SK-N-SH (cell line): ENCODE data around the gene NPEPL1. TPM values are rescaled to one million over a fixed set of nuclear protein-coding genes. Genes with fewer than 3 reads are reported as not detected.

Experiments
- CTCF ChIA-PET: fragments of 300-600, 350-600 bp; formaldehyde crosslinking; extraction: SDS; loops from one replicate; lab custom pipeline; 2021; lab: Yijun Ruan, JAX
- POLR2A ChIA-PET: fragments of 350-600 bp; sonication (Branson Sonifier 250); formaldehyde crosslinking; extraction: SDS; loops from one replicate; lab custom pipeline; 2020; ENCODE audit warnings: antibody characterized with exemption, inconsistent platforms; lab: Yijun Ruan, JAX
- DNase-seq: peaks from one replicate; pipeline ENCODE4 v3.0.0; 2012
- H2AFZ ChIP-seq: fragments of 200-600 bp; sonication (generic); 2 replicates; pipeline ENCODE4 v1.8.1; 2016; ENCODE audit warnings: antibody characterized with exemption, mild to moderate bottlenecking, low read depth
- H3F3A ChIP-seq: fragments of 200-600 bp; sonication (generic); replicated peaks from 2 replicates; pipeline ENCODE3; 2016; ENCODE audit warnings: antibody characterized with exemption, mild to moderate bottlenecking; ENCODE audit not compliant: insufficient read depth
- H3K27ac ChIP-seq, 2 experiments: fragments of 200-500 bp in 1 of 2; fragments of 200-600 bp in 1 of 2; sonication (Bioruptor generic) in 1 of 2; sonication (generic), shearing (Covaris generic) in 1 of 2; 2 replicates each; pipeline versions ENCODE4 v1.5.1 to v1.6.1; 2014 to 2016; ENCODE audit warnings: low read depth in 2 of 2, inconsistent platforms in 1 of 2, low read length in 1 of 2, mild to moderate bottlenecking in 1 of 2, mixed read lengths in 1 of 2
- H3K27me3 ChIP-seq: fragments of 200-600 bp; sonication (generic), shearing (Covaris generic); 2 replicates; pipeline ENCODE4 v1.6.1; 2016; ENCODE audit warnings: mixed run types; ENCODE audit not compliant: insufficient read depth
- H3K36me3 ChIP-seq, 2 experiments: fragments of 200-500 bp in 1 of 2; fragments of 200-600 bp in 1 of 2; sonication (Bioruptor generic) in 1 of 2; sonication (generic) in 1 of 2; replicated peaks in 1 of 2; 2 replicates each; pipeline versions ENCODE3 to v1.5.1; 2014 to 2016; ENCODE audit warnings: low read length in 1 of 2, mild to moderate bottlenecking in 1 of 2; ENCODE audit not compliant: insufficient read depth in 2 of 2, control insufficient read depth in 1 of 2
- H3K4me1 ChIP-seq, 2 experiments: fragments of 200-500 bp in 1 of 2; fragments of 200-600 bp in 1 of 2; sonication (Bioruptor generic) in 1 of 2; sonication (generic), shearing (Covaris generic) in 1 of 2; 2 replicates each; pipeline versions ENCODE4 v1.5.1 to v1.6.1; 2014 to 2016; ENCODE audit warnings: low read depth in 1 of 2, low read length in 1 of 2, mixed run types in 1 of 2; ENCODE audit not compliant: insufficient read depth in 2 of 2, control insufficient read depth in 1 of 2
- H3K4me2 ChIP-seq: fragments of 200-600 bp; sonication (generic), shearing (Covaris generic); 2 replicates; pipeline ENCODE4 v1.6.1; 2017; ENCODE audit warnings: mixed run types
- H3K4me3 ChIP-seq, 2 experiments: fragments of 200-500 bp in 1 of 2; fragments of 200-600 bp in 1 of 2; sonication (Bioruptor generic) in 1 of 2; sonication (generic), shearing (Covaris generic) in 1 of 2; 2 replicates each; pipeline versions ENCODE4 v1.5.1 to v1.8.1; 2014 to 2016; ENCODE audit warnings: low read depth in 2 of 2, inconsistent platforms in 1 of 2, low read length in 1 of 2, mild to moderate bottlenecking in 1 of 2, mixed read lengths in 1 of 2, moderate library complexity in 1 of 2
- H3K79me2 ChIP-seq: fragments of 200-600 bp; sonication (generic); 2 replicates; pipeline ENCODE4 v1.8.1; 2017; ENCODE audit warnings: mild to moderate bottlenecking; ENCODE audit not compliant: insufficient read depth
- H3K9ac ChIP-seq: fragments of 200-600 bp; sonication (generic); 2 replicates; pipeline ENCODE4 v1.6.1; 2017; ENCODE audit warnings: mixed run types
- H3K9me2 ChIP-seq: fragments of 200-600 bp; sonication (generic); 2 replicates; pipeline ENCODE4 v1.6.1; 2017; ENCODE audit warnings: mixed run types
- H3K9me3 ChIP-seq: fragments of 200-600 bp; sonication (generic); 2 replicates; pipeline ENCODE4 v1.6.1; 2017; ENCODE audit warnings: mixed run types, mild to moderate bottlenecking, moderate library complexity
- H4K20me1 ChIP-seq: fragments of 200-600 bp; sonication (generic); 2 replicates; pipeline ENCODE4 v1.6.1; 2017; ENCODE audit warnings: mild to moderate bottlenecking, mixed run types; ENCODE audit not compliant: insufficient read depth
- CTCF ChIP-seq: fragments of 200-600 bp; sonication (generic); IDR thresholded peaks from 2 replicates; pipeline ENCODE4 v1.6.1; 2017; ENCODE audit warnings: antibody characterized with exemption, mild to moderate bottlenecking, moderate library complexity
- FOSL2 ChIP-seq: IDR thresholded peaks from 2 replicates; pipeline ENCODE4 v1.4.0; 2012; ENCODE audit warnings: low read depth, mild to moderate bottlenecking, moderate library complexity, borderline replicate concordance
- FOXJ3 ChIP-seq: sonication (generic); formaldehyde crosslinking; IDR thresholded peaks from 2 replicates; pipeline ENCODE4 v1.5.1; 2020; ENCODE audit warnings: mild to moderate bottlenecking, missing genetic modification reagents
- FOXM1 ChIP-seq: IDR thresholded peaks from 2 replicates; pipeline ENCODE4 v1.4.0; 2012; ENCODE audit warnings: low read depth, mild to moderate bottlenecking
- GATA2 ChIP-seq: sonication (generic); formaldehyde crosslinking; IDR thresholded peaks from 2 replicates; pipeline ENCODE4 v1.5.0; 2020; ENCODE audit warnings: mild to moderate bottlenecking, missing genetic modification reagents
- MAX ChIP-seq: IDR thresholded peaks from 2 replicates; pipeline ENCODE4 v1.4.0; 2012; ENCODE audit warnings: low read depth
- MXI1 ChIP-seq: IDR thresholded peaks from 2 replicates; pipeline ENCODE4 v1.6.1; 2012; ENCODE audit warnings: mild to moderate bottlenecking, low read depth, low read length, improper control_type of control experiment
- NFIC ChIP-seq: IDR thresholded peaks from 2 replicates; pipeline ENCODE4 v1.4.0; 2012; ENCODE audit warnings: borderline replicate concordance
- NRF1 ChIP-seq: IDR thresholded peaks from 2 replicates; pipeline ENCODE4 v1.6.1; 2012; ENCODE audit warnings: low read depth, mild to moderate bottlenecking, low read length
- POLR2AphosphoS5 ChIP-seq: IDR thresholded peaks from 2 replicates; pipeline ENCODE4 v1.6.1; 2012; ENCODE audit warnings: low read depth, low read length
- RAD21 ChIP-seq: IDR thresholded peaks from 2 replicates; pipeline ENCODE4 v1.6.1; 2012; ENCODE audit warnings: mild to moderate bottlenecking, low read length
- RCOR1 ChIP-seq: fragments of 150-350 bp; IDR thresholded peaks from 2 replicates; pipeline ENCODE4 v1.6.1; 2017; ENCODE audit warnings: antibody characterized with exemption, low read length
- REST ChIP-seq: IDR thresholded peaks from 2 replicates; pipeline ENCODE4 v1.6.1; 2012; ENCODE audit warnings: mild to moderate bottlenecking, low read depth, low read length, moderate library complexity
- RFX5 ChIP-seq: IDR thresholded peaks from 2 replicates; pipeline ENCODE4 v1.6.1; 2012; ENCODE audit warnings: mild to moderate bottlenecking, improper control_type of control experiment, low read length
- TAF1 ChIP-seq: IDR thresholded peaks from 2 replicates; pipeline ENCODE4 v1.6.1; 2012; ENCODE audit warnings: low read depth, mild to moderate bottlenecking, low read length, moderate library complexity, borderline replicate concordance
- USF1 ChIP-seq: IDR thresholded peaks from 2 replicates; pipeline ENCODE4 v1.4.0; 2012; ENCODE audit warnings: low read depth, borderline replicate concordance
- YY1 ChIP-seq: IDR thresholded peaks from 2 replicates; pipeline ENCODE4 v1.4.0; 2012; ENCODE audit warnings: low read depth, mild to moderate bottlenecking
- ZBTB33 ChIP-seq: IDR thresholded peaks from 2 replicates; pipeline ENCODE4 v1.4.0; 2012; ENCODE audit warnings: low read depth, borderline replicate concordance
- WGBS: methylation state at CpG from one replicate; pipeline ENCODE4 v1.1.6; 2017; ENCODE audit warnings: low lambda C conversion rate; 5-methylcytosine and 5-hydroxymethylcytosine counted together
- polyA plus RNA-seq, 3 experiments: library from polyadenylated mRNA; depleted of rRNA; stranded (reverse); fragments of >200 nt; gene quantifications; 2 replicates each; pipeline ENCODE4 v1.2.3, GENCODE V29; 2012

The NPEPL1 gene
- polyA plus RNA-seq, 1 of the 3 experiments (the other 2 are of a cell fraction) = 2.8 TPM

- no peaks in the 10 kb centered on the region for H3K27me3 ChIP-seq
- no peak for TF ChIP-seq RCOR1
- TF ChIP-seq RAD21 = no peak
- no peak for TF ChIP-seq RFX5
- TF ChIP-seq MXI1 = no peak
- no peak for TF ChIP-seq GATA2
- no peak for TF ChIP-seq NRF1
- no peak for TF ChIP-seq NFIC
- TF ChIP-seq POLR2AphosphoS5 = no peak
- TF ChIP-seq FOXJ3 (CRISPR knock-in tag) = no peak
- no peak for TF ChIP-seq ZBTB33
- no peaks in the 10 kb centered on the region for H4K20me1 ChIP-seq
- ChIA-PET CTCF (interaction anchor here (1.3 kb wide), 1 partner anchor 25 kb away, joined by 3 read pairs; the partner anchor contains the start of gene STX16), POLR2A (no interaction called here)
- no peaks in the 10 kb centered on the region for H3K9me3 ChIP-seq
- no peak for DNase-seq
- H3K4me1 ChIP-seq = peaks cover 0 to 4% of the 10 kb centered on the region in 2 experiments; a peak in 1 of 4 replicates
- no peak overlapping the region for H3K4me2 ChIP-seq
- 99% methylated on average over 19 of the region's 19 CpGs for WGBS
- no peaks in the 10 kb centered on the region for H3F3A ChIP-seq
- H3K27ac ChIP-seq = no peak overlapping the region
- H3K79me2 ChIP-seq = peaks cover 9% of the 10 kb centered on the region; the same call in 1 of the 2 replicates
- H3K9ac ChIP-seq = no peak overlapping the region
- peaks cover 60 to 76% of the 10 kb centered on the region in 2 experiments for H3K36me3 ChIP-seq
- no peaks in the 10 kb centered on the region for H3K9me2 ChIP-seq
- no peak overlapping the region for H2AFZ ChIP-seq
- no peak overlapping the region for H3K4me3 ChIP-seq
Observed at GRCh38 chr20:58676161-58676560, 16.4 kb upstream of the NPEPL1 start.

GRCh38 chr20:58677079-58677604 is 15.5 kb upstream of the NPEPL1 start:
- CTCF ChIA-PET = interaction anchor here (0.6 to 1.3 kb wide), 3 partner anchors 20 to 440 kb away, joined by 3 read pairs; partner anchors contain the start of gene STX16
- Histone ChIP-seq H3K4me1 (peaks cover 0 to 4% of the 10 kb centered on the region in 2 experiments; a peak in 1 of 4 replicates), H4K20me1 (no peaks in the 10 kb centered on the region), H3K9me2 (no peaks in the 10 kb centered on the region), H3K79me2 (peaks cover 8% of the 10 kb centered on the region; the same call in 1 of the 2 replicates), H3K9ac (no peak overlapping the region), H3K36me3 (peaks cover 55 to 75% of the 10 kb centered on the region in 2 experiments), H3K9me3 (no peaks in the 10 kb centered on the region), H3K4me2 (no peak overlapping the region), H3K27me3 (no peaks in the 10 kb centered on the region), H3F3A (no peaks in the 10 kb centered on the region), H3K4me3 (no peak overlapping the region), H3K27ac (no peak overlapping the region), H2AFZ (no peak overlapping the region)
- POLR2A ChIA-PET = no interaction called here
- 98% methylated on average over 5 of the region's 5 CpGs for WGBS
- no peak for DNase-seq
- TF ChIP-seq RFX5 (no peak), CTCF (no peak), NFIC (no peak), FOXM1 (no peak), REST (no peak), NRF1 (no peak), MXI1 (no peak), TAF1 (no peak), RAD21 (no peak), POLR2AphosphoS5 (no peak), MAX (no peak), YY1 (no peak), FOSL2 (no peak), USF1 (no peak)
